Measurements from ENCODE around the gene ZNF274. TPM values are rescaled to one million over a fixed set of nuclear protein-coding genes. Genes with fewer than 3 reads are reported as not detected.

Gene ZNF274
- total and polyA plus RNA-seq, 2 of the 8 experiments (the other 6 are each of a cell fraction or from before 2014, with no cell fraction given), result 13.3 to 25.1 TPM

- TF ChIP-seq SP4 (IDR thresholded peaks at IDR 0.05; ENCODE audit: low read length) (no peak), NRF1 (IDR thresholded peaks at IDR 0.05; ENCODE audit: low read depth, low read length) (no peak), JUND (IDR thresholded peaks at IDR 0.05; ENCODE audit: low read length) (no peak), RAD21 (IDR thresholded peaks at IDR 0.05 in 1 of 2, conservative IDR thresholded peaks at IDR 0.05 in 1 of 2; ENCODE audit: low read depth in 2 of 2, low read length in 2 of 2) (no peak)
These were observed 66.0 kb downstream of the ZNF274 start (continued) for GRCh38 chr19:58248886-58249285.
